H4 (cell line): ENCODE measurements around the gene KCNMB1. TPM values are rescaled to one million over a fixed set of nuclear protein-coding genes. Genes with fewer than 3 reads are reported as not detected.
"Not testable (repeated sequence)": the region's sequence is repeated elsewhere in the genome, so short reads cannot be mapped to it uniquely, and the experiment has no call there.

Experiments
- DNase-seq: peaks from one replicate; pipeline ENCODE4 v3.0.0-alpha.2; 2015; ENCODE audit warnings: low spot score
- total RNA-seq: library from RNA; depleted of rRNA; stranded (reverse); fragments of >200 nt; shearing (Covaris generic); gene quantifications from 2 replicates; pipeline ENCODE4 v1.2.3, GENCODE V29; 2014

The KCNMB1 gene
- total RNA-seq, 1 experiment from 2014 or later: not detected

- DNase-seq: no peak
These were observed 12.1 kb downstream of the KCNMB1 start for GRCh38 chr5:170377027-170377426.

GRCh38 chr5:170376526-170376925 is 12.6 kb downstream of the KCNMB1 start:
- DNase-seq: not testable (repeated sequence)

GRCh38 chr5:170375283-170375682 is 13.9 kb downstream of the KCNMB1 start:
- no peak for DNase-seq

- no peak for DNase-seq
These were observed 16.2 kb downstream of the KCNMB1 start for GRCh38 chr5:170372971-170373370.

- DNase-seq: no peak
These were observed 20.6 kb downstream of the KCNMB1 start for GRCh38 chr5:170368586-170368985.

- DNase-seq: no peak
These were observed 22.9 kb downstream of the KCNMB1 start for GRCh38 chr5:170366276-170366675.

GRCh38 chr5:170365831-170366230 is 23.3 kb downstream of the KCNMB1 start:
- no peak for DNase-seq

GRCh38 chr5:170365011-170365410 is 24.2 kb downstream of the KCNMB1 start:
- DNase-seq: no peak

- no peak for DNase-seq
These were observed 25.5 kb downstream of the KCNMB1 start for GRCh38 chr5:170363671-170364070.

- DNase-seq: no peak
These were observed 26.5 kb downstream of the KCNMB1 start for GRCh38 chr5:170362656-170363055.

GRCh38 chr5:170362102-170362501 is 27.1 kb downstream of the KCNMB1 start:
- DNase-seq: no peak

- DNase-seq: no peak
These were observed 27.6 kb downstream of the KCNMB1 start for GRCh38 chr5:170361616-170362015.

GRCh38 chr5:170361116-170361515 is 28.1 kb downstream of the KCNMB1 start:
- DNase-seq: no peak

- DNase-seq: no peak
These were observed 28.5 kb downstream of the KCNMB1 start for GRCh38 chr5:170360709-170361108.

- no peak for DNase-seq
These were observed 31.2 kb downstream of the KCNMB1 start for GRCh38 chr5:170357955-170358444.

- no peak for DNase-seq
These were observed 33.5 kb downstream of the KCNMB1 start for GRCh38 chr5:170355601-170356098.

- no peak for DNase-seq
These were observed 35.2 kb downstream of the KCNMB1 start for GRCh38 chr5:170353961-170354360.

- no peak for DNase-seq
These were observed 36.0 kb downstream of the KCNMB1 start for GRCh38 chr5:170353011-170353761.

- DNase-seq: no peak
These were observed 41.0 kb downstream of the KCNMB1 start for GRCh38 chr5:170348137-170348633.

GRCh38 chr5:170347022-170347567 is 42.1 kb downstream of the KCNMB1 start:
- no peak for DNase-seq

GRCh38 chr5:170345971-170346370 is 43.2 kb downstream of the KCNMB1 start:
- no peak for DNase-seq

GRCh38 chr5:170343177-170343576 is 46.0 kb downstream of the KCNMB1 start:
- no peak for DNase-seq

- DNase-seq: no peak
These were observed 46.9 kb downstream of the KCNMB1 start for GRCh38 chr5:170342153-170342725.
